Neutrophil (primary cell): ENCODE data around the gene EYS.
"Not testable (repeated sequence)": the region's sequence is repeated elsewhere in the genome, so short reads cannot be mapped to it uniquely, and the experiment has no call there.

Source experiments
- H3K27ac ChIP-seq: fragments of 200-600 bp; sonication (generic); 2 replicates; pipeline ENCODE4 v1.5.1; 2016; ENCODE audit warnings: mild to moderate bottlenecking, moderate library complexity
- H3K27me3 ChIP-seq: fragments of 200-600 bp; sonication (generic); 2 replicates; pipeline ENCODE4 v1.6.0; 2016; ENCODE audit warnings: mild to moderate bottlenecking
- H3K36me3 ChIP-seq: fragments of 200-600 bp; sonication (generic); 2 replicates; pipeline ENCODE4 v1.5.1; 2017
- H3K4me1 ChIP-seq, 2 experiments: fragments of 200-600 bp in 1 of 2; sonication (generic) in 1 of 2; 1 replicate in 1 of 2; 2 replicates in 1 of 2; pipeline versions ENCODE4 v1.5.1 to v1.6.1; 2013 to 2016; ENCODE audit warnings: low read depth in 1 of 2, low read length in 1 of 2, mild to moderate bottlenecking in 1 of 2, moderate library complexity in 1 of 2; ENCODE audit not compliant: control insufficient read depth in 1 of 2, insufficient read depth in 1 of 2
- H3K4me3 ChIP-seq, 2 experiments: fragments of 200-600 bp in 1 of 2; sonication (generic) in 1 of 2; 1 replicate in 1 of 2; 2 replicates in 1 of 2; pipeline ENCODE4 v1.5.1; 2013 to 2016; ENCODE audit warnings: low read depth in 1 of 2, low read length in 1 of 2, mild to moderate bottlenecking in 1 of 2, moderate library complexity in 1 of 2
- H3K9me3 ChIP-seq: fragments of 200-600 bp; sonication (generic); 2 replicates; pipeline ENCODE4 v1.5.1; 2016
- CTCF ChIP-seq: fragments of 200-600 bp; sonication (generic); IDR thresholded peaks from 2 replicates; pipeline ENCODE4 v1.5.1; 2016; ENCODE audit warnings: antibody characterized with exemption

The EYS gene

DNA sequence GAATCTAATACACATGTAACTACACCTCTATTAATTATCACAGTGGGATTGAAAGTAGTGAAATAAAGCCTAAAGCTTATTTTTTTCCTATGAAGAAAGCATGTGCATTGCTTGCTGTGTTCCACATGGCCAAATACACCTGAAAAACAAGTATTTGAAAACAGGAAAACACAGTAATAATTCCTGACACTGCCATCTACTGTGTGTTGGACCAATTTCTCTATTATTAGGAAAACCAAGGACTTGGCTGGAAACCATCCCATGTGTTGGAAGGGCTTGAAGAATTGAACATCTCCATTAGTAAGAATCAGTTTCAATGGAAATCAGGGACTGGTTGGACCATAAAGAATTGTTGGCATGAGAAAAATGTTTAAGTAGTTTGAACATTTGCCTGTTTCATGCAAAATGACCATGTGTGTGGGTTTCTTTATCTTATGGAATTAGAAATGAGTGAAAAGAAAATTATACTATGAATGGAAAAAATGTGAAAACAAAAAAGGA lies 1947.4 kb downstream of the EYS start:
- no peaks in the 10 kb centered on the region for H3K4me1 ChIP-seq
- H3K27me3 ChIP-seq, result no peaks in the 10 kb centered on the region
- H3K9me3 ChIP-seq, result no peaks in the 10 kb centered on the region
- H3K27ac ChIP-seq, result no peak overlapping the region
- TF ChIP-seq CTCF, result no peak
- no peak overlapping the region for H3K4me3 ChIP-seq
- H3K36me3 ChIP-seq, result no peaks in the 10 kb centered on the region

GRCh38 chr6:63757826-63758225 lies 1949.2 kb downstream of the EYS start:
- TF ChIP-seq CTCF, result no peak
- Histone ChIP-seq H3K9me3 (no peaks in the 10 kb centered on the region), H3K27ac (no peak overlapping the region), H3K4me3 (no peak overlapping the region), H3K4me1 (no peaks in the 10 kb centered on the region), H3K27me3 (no peaks in the 10 kb centered on the region), H3K36me3 (no peaks in the 10 kb centered on the region)

GRCh38 chr6:63757275-63757674 lies 1949.8 kb downstream of the EYS start:
- not testable (repeated sequence) for H3K27ac ChIP-seq, H3K4me1 ChIP-seq, H3K9me3 ChIP-seq, H3K27me3 ChIP-seq, H3K4me3 ChIP-seq, H3K36me3 ChIP-seq

GRCh38 chr6:63750400-63750799 lies 1956.6 kb downstream of the EYS start:
- no peak overlapping the region for H3K27ac ChIP-seq
- TF ChIP-seq CTCF, result no peak
- no peaks in the 10 kb centered on the region for H3K4me1 ChIP-seq
- H3K4me3 ChIP-seq, result no peak overlapping the region
- H3K9me3 ChIP-seq, result no peaks in the 10 kb centered on the region
- no peaks in the 10 kb centered on the region for H3K36me3 ChIP-seq
- H3K27me3 ChIP-seq, result no peaks in the 10 kb centered on the region

DNA sequence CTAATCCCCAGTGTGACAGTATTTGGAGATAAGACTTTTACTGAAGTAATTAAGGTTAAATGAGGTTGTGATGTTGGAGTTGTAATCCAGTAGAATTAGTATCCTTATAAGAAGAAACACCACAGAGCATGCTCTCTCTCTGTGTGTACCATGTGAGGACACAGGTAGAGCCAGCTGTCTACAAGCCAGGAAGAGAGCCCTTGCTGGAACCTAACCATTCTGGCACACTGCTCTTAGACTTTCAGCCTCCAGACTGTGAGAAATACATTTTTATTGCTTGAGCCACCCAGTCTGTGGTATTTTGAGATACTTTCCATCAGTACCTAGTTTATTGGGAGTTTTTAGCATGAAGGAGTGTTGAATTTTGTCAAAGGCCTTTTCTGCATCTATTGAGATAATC lies 1961.2 kb downstream of the EYS start:
- no peaks in the 10 kb centered on the region for H3K4me1 ChIP-seq
- H3K4me3 ChIP-seq, result no peak overlapping the region
- no peaks in the 10 kb centered on the region for H3K27me3 ChIP-seq
- no peaks in the 10 kb centered on the region for H3K36me3 ChIP-seq
- H3K27ac ChIP-seq, result no peak overlapping the region
- no peaks in the 10 kb centered on the region for H3K9me3 ChIP-seq
- no peak for TF ChIP-seq CTCF

DNA sequence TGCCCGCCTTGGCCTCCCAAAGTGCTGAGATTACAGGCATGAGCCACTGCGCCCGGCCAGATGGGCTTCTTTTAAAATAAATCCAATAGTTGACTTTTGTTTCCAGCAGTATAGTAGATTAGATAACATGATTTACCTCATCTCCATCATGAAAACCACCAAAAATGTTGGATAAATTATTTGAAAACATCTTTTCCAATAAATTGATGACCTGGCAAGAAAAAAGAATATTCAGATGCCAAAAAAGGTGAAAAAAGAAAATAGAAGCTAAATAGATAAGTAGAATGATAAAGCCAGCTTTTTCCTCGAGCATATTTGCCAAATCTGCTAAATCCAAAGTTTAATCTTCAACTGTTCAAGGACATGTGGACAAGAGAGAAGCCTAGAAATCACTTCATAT lies 1962.2 kb downstream of the EYS start:
- H3K27ac ChIP-seq, result no peak overlapping the region
- TF ChIP-seq CTCF, result no peak
- H3K4me3 ChIP-seq, result no peak overlapping the region

More for the DNA sequence above, 1962.2 kb downstream of the EYS start:
- Histone ChIP-seq H3K4me1 (no peaks in the 10 kb centered on the region), H3K36me3 (no peaks in the 10 kb centered on the region), H3K27me3 (no peaks in the 10 kb centered on the region), H3K9me3 (no peaks in the 10 kb centered on the region)
